K562 (cell line): Measurements from ENCODE around the gene CHCHD10.

Source experiments
- FOS ChIP-seq: IDR thresholded peaks from 3 replicates; pipeline ENCODE4 v1.6.1; 2011; ENCODE audit not compliant: insufficient read length; ENCODE audit errors: extremely low read depth
- KLF13 ChIP-seq: fragments of 450-650 bp; IDR thresholded peaks from 2 replicates; pipeline ENCODE4 v1.6.1; 2016; ENCODE audit warnings: missing genetic modification characterization, low read depth, mild to moderate bottlenecking, missing compliant biosample characterization, moderate library complexity, borderline replicate concordance
- ZHX1 ChIP-seq: fragments of 150-350 bp; conservative IDR thresholded peaks from 2 replicates; pipeline ENCODE4 v1.6.1; 2014; ENCODE audit warnings: low read length
- ZNF253 ChIP-seq: fragments of 250-450 bp; sonication (Bioruptor Pico); conservative IDR thresholded peaks from 2 replicates; pipeline ENCODE4 v1.6.1; 2021; ENCODE audit warnings: mild to moderate bottlenecking

- TF ChIP-seq FOS = no peak
- TF ChIP-seq ZHX1 = no peak
- TF ChIP-seq ZNF253 (CRISPR knock-in tag) = no peak
- no peak for TF ChIP-seq KLF13 (tag)
Observed at GRCh38 chr22:23764899-23765881, 2.6 kb downstream of the CHCHD10 start.
